GM19351 (cell line): ENCODE measurements around the gene NUP98.

Experiments
- ATAC-seq: cut with Tn5 transposase; IDR thresholded peaks from one replicate; pipeline ENCODE4 v1.9.1; 2021; ENCODE audit warnings: mild to moderate bottlenecking, moderate library complexity; ENCODE audit not compliant: unreplicated experiment

Gene NUP98

GRCh38 chr11:3738723-3739122 is 58.6 kb downstream of the NUP98 start:
- ATAC-seq, result no peak

GRCh38 chr11:3738241-3738640 is 59.1 kb downstream of the NUP98 start:
- ATAC-seq, result no peak

GRCh38 chr11:3737386-3737933 is 59.9 kb downstream of the NUP98 start:
- no peak for ATAC-seq

GRCh38 chr11:3736816-3737215 is 60.5 kb downstream of the NUP98 start:
- ATAC-seq, result no peak

- no peak for ATAC-seq
Measured at GRCh38 chr11:3735827-3736226, 61.5 kb downstream of the NUP98 start.

GRCh38 chr11:3732671-3733436 is 64.5 kb downstream of the NUP98 start:
- ATAC-seq, result no peak

GRCh38 chr11:3723014-3723708 is 74.2 kb downstream of the NUP98 start:
- no peak for ATAC-seq

GRCh38 chr11:3722100-3722499 is 75.3 kb downstream of the NUP98 start:
- no peak for ATAC-seq

- ATAC-seq, result no peak
Measured at GRCh38 chr11:3720997-3721396, 76.4 kb downstream of the NUP98 start.

- no peak for ATAC-seq
Measured at GRCh38 chr11:3712274-3712673, 85.1 kb downstream of the NUP98 start.

GRCh38 chr11:3710485-3711259 is 86.7 kb downstream of the NUP98 start:
- ATAC-seq, result no peak

- no peak for ATAC-seq
Measured at GRCh38 chr11:3709977-3710376, 87.4 kb downstream of the NUP98 start.

- ATAC-seq, result no peak
Measured at GRCh38 chr11:3707176-3707575, 90.2 kb downstream of the NUP98 start.

GRCh38 chr11:3703383-3703782 is 94.0 kb downstream of the NUP98 start:
- no peak for ATAC-seq

GRCh38 chr11:3700910-3701309 is 96.4 kb downstream of the NUP98 start:
- ATAC-seq, result no peak

- ATAC-seq, result no peak
Measured at GRCh38 chr11:3700410-3700809, 96.9 kb downstream of the NUP98 start.

- ATAC-seq, result no peak
Measured at GRCh38 chr11:3686751-3687150, 110.6 kb downstream of the NUP98 start.

GRCh38 chr11:3685923-3686322 is 111.4 kb downstream of the NUP98 start:
- ATAC-seq, result no peak

GRCh38 chr11:3684819-3685172 is 112.6 kb downstream of the NUP98 start:
- ATAC-seq, result no peak

- no peak for ATAC-seq
Measured at GRCh38 chr11:3684129-3684818, 113.1 kb downstream of the NUP98 start.

GRCh38 chr11:3683039-3683438 is 114.3 kb downstream of the NUP98 start:
- no peak for ATAC-seq
